CD4-positive, alpha-beta T cell treated with Interleukin-21 for 1 hour (primary cell): ENCODE measurements around the gene PTGER4.
"Not testable (repeated sequence)": the region's sequence is repeated elsewhere in the genome, so short reads cannot be mapped to it uniquely, and the experiment has no call there.

Experiments
- DNase-seq: peaks from one replicate; pipeline ENCODE4 v3.0.0-alpha.2; 2020

Gene PTGER4

GRCh38 chr5:40679913-40680681 lies at the start of gene PTGER4:
TSS of gene PTGER4 (plus strand) at chr5:40679915. CDS start at chr5:40680994, 1,079 bp downstream.
- peak; percentile 46 for DNase-seq

DNA sequence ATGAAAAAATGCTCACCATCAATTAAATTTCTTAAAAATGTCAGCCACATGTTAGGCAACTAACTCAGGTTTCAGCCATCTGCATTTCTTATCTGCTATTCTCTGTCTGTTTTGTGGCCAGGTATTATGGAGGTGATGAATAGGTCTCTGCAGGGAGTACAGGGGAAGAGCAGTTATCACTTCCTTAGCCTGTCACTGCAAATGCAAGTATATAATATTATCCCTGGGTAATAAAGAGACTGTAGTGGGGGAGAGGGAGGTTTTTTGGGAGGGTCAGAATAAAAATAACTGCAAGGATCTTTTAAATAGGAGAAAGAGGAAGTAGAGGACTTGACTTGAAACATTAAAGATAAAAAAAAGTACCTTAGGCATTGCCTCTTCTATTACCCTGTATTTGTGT lies 49.6 kb upstream of the PTGER4 start:
- DNase-seq = no peak

- no peak for DNase-seq
Observed at GRCh38 chr5:40631236-40631635, 48.5 kb upstream of the PTGER4 start.

DNA sequence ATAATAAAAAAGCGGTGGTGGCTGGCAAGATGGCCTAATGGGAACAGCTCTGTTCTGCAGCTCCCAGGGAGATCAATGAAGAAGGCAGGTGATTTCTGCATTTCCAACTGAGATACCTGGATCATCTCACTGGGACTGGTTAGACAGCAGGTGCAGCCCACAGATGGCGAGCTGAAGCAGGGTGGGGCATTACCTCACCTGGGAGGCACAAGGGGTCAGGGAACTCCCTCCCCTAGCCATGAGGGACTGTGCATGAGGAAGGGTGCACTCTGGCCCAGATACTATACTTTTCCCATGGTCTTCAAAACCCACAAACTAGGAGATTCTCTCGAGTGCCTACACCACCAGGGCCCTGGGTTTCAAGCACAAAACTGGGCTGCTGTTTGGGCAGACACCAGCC lies 45.6 kb upstream of the PTGER4 start:
- DNase-seq = no peak

DNA sequence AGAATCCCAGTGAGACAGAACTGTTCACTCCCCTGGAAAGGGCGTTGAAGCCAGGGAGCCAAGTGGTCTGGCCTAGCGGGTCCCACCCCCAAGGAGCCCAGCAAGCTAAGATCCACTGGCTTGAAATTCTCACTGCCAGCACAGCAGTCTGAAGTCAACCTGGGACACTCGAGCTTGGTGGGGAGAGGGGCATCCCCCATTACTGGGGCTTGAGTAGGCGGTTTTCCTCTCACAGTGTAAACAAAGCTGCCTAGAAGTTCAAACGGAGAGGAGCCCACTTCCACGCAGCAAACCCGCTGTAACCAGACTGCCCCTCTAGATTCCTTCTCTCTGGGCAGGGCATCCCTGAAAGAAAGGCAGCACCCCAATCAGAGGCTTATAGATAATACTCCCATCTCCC lies 45.1 kb upstream of the PTGER4 start:
- no peak for DNase-seq

DNA sequence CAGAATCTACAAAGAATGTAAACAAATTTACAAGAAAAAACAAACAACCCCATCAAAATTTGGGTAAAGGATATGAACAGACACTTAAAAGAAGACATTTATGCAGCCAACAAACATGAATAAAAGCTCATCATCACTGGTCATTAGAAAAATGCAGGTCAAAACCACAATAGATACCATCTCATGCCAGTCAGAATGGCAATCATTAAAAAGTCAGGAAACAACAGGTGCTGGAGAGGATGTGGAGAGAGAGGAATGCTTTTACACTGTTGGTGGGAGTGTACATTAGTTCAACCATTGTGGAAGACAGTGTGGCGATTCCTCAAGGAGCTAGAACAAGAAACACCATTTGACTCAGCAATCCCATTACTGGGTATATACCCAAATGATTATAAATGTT lies 40.2 kb upstream of the PTGER4 start:
- not testable (repeated sequence) for DNase-seq

GRCh38 chr5:40646266-40646665 lies 33.4 kb upstream of the PTGER4 start:
- no peak for DNase-seq

- no peak for DNase-seq
Observed at GRCh38 chr5:40648150-40648549, 31.6 kb upstream of the PTGER4 start.

DNA sequence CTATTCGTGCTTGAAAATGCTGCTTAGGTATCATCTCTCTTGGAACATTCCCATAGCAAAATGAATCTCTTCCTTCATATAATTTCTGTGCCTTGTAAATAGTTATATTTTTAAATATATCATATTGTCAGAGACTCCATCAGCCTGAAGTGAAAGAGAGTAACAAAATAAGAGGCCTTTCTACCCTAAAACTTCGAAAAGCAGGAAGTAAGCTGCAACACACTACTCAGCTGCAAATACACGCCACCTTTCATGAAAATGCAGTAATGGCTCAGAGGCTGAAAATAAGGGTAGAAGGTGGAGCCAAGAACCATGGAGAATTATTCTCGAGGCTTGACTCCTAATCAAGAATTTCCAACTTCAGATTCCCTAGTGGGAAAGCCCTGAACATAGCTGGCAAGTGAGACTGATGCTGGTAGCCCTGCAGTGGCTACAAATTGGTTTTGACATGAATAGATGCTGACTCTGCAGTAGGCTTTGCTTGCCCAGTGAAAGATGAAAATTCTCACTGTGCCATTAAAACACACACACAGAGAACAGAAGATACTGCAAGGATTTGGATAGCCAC lies 30.2 kb upstream of the PTGER4 start:
- peak; percentile 25 for DNase-seq

- no peak for DNase-seq
Observed at GRCh38 chr5:40651201-40651600, 28.5 kb upstream of the PTGER4 start.

DNA sequence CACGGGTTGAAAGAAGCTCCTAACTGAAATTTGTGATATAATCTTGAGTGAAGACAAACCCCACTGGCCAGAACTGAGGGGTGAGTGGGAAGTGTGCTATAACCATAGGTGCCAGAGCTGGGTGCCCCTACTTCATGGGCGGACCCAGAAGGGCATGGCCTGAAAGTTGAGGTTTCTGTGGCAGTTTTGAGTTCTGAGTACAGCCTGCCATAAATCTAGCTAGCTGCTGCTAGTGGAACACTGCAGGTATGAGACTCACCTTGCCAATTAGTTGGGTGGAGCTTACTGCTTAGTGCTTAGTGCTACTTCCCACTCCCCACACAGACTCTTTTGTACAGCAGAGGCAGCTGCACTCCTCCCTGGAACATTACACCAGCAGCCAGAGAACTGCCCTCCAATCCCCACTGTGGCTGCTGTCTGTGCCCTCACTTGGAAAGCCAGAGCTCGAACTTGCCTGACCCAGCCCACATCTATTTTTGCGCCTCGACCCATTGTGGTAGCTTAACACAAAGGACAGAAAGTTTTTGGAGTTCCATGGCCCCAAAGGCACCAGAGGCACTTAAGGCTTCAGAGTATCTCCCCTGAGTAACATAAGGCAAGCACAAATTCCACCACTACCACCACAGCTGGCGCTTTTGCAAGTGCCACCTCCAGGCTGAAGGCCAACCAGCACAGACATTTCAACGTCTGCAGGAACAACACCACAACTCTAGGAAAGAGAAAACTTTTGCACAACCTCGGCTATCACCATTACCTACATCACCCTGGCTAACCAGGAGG lies 27.1 kb upstream of the PTGER4 start:
- peak; percentile 42 for DNase-seq

GRCh38 chr5:40653221-40654022 lies 26.3 kb upstream of the PTGER4 start:
- DNase-seq = peak; percentile 58

DNA sequence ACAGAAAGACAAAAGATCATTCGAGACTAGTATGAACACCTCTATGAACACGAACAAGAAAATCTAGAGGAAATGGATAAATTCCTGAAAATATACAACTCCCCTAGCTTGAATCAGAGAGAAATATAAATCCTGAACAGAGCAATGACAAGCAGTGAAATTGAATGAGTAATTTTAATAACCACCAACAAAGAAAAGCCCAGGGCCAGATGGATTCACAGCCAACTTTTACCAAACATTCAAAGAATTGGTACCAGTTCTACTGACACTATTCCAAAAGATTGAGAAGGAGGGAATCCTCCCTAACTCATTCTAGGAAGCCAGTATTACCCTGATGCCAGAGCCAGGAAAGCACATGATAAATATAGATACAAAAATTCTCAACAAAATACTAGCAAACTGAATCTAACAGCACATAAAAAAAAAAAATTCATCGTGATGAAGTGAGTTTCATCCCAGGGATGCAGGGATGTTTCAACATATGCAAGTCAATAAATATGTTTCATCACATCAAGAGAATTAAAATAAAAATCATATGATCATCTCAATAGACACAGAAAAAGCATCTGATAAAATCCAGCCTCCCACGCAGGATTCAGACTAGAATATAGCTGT lies 25.2 kb upstream of the PTGER4 start:
- no peak for DNase-seq

DNA sequence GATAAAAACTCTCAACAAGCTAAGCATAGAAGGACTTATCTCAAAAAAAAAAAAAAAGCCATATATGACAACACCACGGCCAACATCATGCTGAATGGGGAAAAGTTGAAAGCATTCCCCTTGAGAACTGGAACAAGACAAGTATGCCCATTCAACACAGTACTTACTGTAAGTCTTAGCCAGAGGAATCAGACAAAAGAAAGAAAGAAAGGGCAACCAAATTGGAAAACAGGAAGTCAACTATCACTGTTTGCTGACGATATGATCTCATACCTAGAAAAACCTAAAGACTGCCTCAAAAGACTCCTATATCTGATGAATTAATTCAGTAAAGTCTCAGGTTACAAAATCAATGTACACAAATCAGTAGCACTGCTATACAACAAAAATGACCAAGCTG lies 24.6 kb upstream of the PTGER4 start:
- peak; percentile 50 for DNase-seq

GRCh38 chr5:40656091-40656490 lies 23.6 kb upstream of the PTGER4 start:
- DNase-seq = not testable (repeated sequence)

- DNase-seq = no peak
Observed at GRCh38 chr5:40656766-40657165, 22.9 kb upstream of the PTGER4 start.

GRCh38 chr5:40660751-40661150 lies 19.0 kb upstream of the PTGER4 start:
- DNase-seq = no peak

DNA sequence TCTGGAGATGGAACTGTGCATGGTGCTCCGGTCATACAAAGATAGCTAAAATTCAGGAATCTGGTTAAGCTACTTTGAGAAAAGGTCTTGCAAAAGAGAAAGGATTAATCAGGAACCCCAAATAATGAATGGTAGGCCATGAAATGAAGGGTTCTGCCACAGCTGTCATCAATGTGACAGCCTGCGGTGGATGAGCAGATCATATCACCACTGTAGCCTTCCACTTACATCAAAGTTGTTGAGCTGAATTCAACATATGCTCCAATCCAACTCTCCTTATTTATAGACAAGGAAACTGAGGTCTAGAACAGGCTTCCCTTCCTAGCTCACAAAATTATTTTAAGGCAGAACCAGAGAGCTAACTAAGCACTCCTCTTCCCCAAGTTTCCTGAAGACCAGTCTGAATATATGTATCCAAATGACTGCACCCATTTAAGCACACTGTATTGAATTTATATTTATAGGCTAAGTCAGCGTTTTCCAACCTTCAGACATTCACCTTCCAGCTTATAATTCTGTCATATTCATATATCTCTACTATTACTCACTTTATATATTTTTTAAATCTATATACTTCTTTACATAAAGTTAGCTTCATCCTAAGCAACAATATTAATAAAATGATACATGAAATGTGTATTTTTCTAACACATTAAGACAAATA lies 13.9 kb upstream of the PTGER4 start:
- DNase-seq = no peak

DNA sequence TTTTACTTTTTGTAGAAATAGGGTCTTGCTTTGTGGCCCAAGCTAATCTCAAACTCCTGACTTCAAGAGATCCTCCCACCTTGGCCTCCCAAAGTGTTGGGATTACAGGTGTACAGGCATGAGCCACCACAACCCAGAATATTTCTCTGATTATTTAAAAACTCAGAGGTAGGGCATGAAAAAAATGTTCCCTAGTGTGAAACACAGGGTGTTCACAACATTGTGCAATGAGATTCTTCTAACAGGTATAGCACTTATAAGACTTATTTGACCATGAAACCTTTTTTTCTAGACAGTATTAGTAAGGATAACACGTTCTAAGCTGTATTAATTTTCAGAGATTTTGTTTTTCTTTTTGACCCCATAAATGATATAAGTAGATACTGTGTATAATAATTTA lies 13.1 kb upstream of the PTGER4 start:
- DNase-seq = no peak

GRCh38 chr5:40667161-40667663 lies 12.5 kb upstream of the PTGER4 start:
- DNase-seq = no peak

DNA sequence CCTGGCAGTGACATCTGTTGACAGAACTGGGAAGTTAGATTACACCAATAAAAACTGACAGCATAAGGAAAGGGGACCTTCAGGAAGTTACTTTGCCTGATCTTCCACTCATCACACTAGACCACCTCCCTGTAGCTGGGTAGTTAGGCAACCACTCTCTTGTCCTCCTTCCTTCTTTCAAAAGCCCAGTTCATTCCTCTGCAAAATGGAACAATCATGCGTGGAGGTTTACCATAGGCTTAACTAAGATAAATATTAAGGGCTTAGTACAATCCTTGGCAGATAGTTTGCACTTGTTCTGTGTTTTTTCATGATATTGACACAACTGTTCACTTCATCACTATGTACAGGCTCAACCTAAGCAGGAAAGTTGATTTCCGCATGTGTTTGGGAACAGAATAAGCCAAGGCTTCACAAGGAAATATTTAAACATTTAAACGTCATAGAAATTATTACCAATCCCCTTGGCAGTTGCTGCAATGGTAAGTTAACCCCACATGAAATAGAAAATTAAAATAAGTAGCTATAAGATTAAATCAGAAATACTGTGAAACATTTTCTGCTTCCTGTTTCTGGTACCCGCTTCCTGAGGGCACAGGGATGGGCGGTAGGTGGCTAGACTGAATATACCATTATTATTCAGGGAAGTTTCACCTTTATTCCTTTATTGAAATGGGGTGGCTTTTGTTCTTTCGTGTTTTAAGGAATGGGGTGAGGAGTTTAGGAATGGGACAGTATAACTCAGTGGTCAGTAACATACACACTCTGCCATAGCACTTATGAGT lies 9.9 kb upstream of the PTGER4 start:
- DNase-seq = no peak
